Keratinocyte (primary cell): Measurements from ENCODE around the gene RELCH. TPM values are rescaled to one million over a fixed set of nuclear protein-coding genes. Genes with fewer than 3 reads are reported as not detected.

ENCODE experiments used
- DNase-seq: peaks from one replicate; pipeline ENCODE4 v3.0.0-alpha.2; 2011; ENCODE audit warnings: low read depth, missing footprints, low spot score
- FAIRE-seq: peaks from 2 replicates; lab custom pipeline; 2011; peaks lifted over from hg19 to GRCh38; lab: Jason Lieb, UNC
- H2AFZ ChIP-seq: 2 replicates; pipeline ENCODE4 v1.6.0; 2012; ENCODE audit warnings: low read length, control low read depth, inconsistent platforms; ENCODE audit not compliant: control insufficient read depth
- H3K27ac ChIP-seq: 2 replicates; pipeline ENCODE4 v1.5.1; 2011; ENCODE audit warnings: low read length; ENCODE audit not compliant: control insufficient read depth, insufficient read depth
- H3K27me3 ChIP-seq: 3 replicates; pipeline ENCODE4 v1.6.0; 2011; ENCODE audit warnings: low read length; ENCODE audit not compliant: control insufficient read depth, insufficient read depth; ENCODE audit errors: extremely low read depth
- H3K36me3 ChIP-seq, 2 experiments: 2 replicates in 1 of 2; 3 replicates in 1 of 2; pipeline ENCODE4 v1.5.1; 2011; ENCODE audit warnings: low read length in 2 of 2, mild to moderate bottlenecking in 1 of 2; ENCODE audit not compliant: control insufficient read depth in 2 of 2, insufficient read depth in 2 of 2; ENCODE audit errors: extremely low read depth in 1 of 2
- H3K4me1 ChIP-seq: 3 replicates; pipeline ENCODE4 v1.5.1; 2011; ENCODE audit warnings: low read length; ENCODE audit not compliant: control insufficient read depth, insufficient read depth; ENCODE audit errors: extremely low read depth
- H3K4me2 ChIP-seq: 3 replicates; pipeline ENCODE4 v1.6.0; 2011; ENCODE audit warnings: low read depth, low read length; ENCODE audit not compliant: control insufficient read depth, insufficient read depth; ENCODE audit errors: extremely low read depth
- H3K4me3 ChIP-seq, 3 experiments: fragments of 200-600 bp in 1 of 3; sonication (generic) in 1 of 3; 2 replicates in 2 of 3; 3 replicates in 1 of 3; pipeline ENCODE4 v1.5.1; 2011 to 2016; ENCODE audit warnings: low read length in 3 of 3, mild to moderate bottlenecking in 3 of 3, control low read depth in 2 of 3, inconsistent platforms in 1 of 3, low read depth in 1 of 3, mixed read lengths in 1 of 3, mixed run types in 1 of 3, moderate library complexity in 1 of 3; ENCODE audit not compliant: control insufficient read depth in 2 of 3, insufficient read depth in 2 of 3; ENCODE audit errors: extremely low read depth in 1 of 3
- H3K79me2 ChIP-seq: 2 replicates; pipeline ENCODE4 v1.6.0; 2012; ENCODE audit warnings: low read length; ENCODE audit not compliant: control insufficient read depth, insufficient read depth
- H3K9ac ChIP-seq: 3 replicates; pipeline ENCODE4 v1.6.0; 2011; ENCODE audit warnings: low read length; ENCODE audit not compliant: control insufficient read depth, insufficient read depth; ENCODE audit errors: extremely low read depth
- H3K9me1 ChIP-seq: 3 replicates; pipeline ENCODE4 v1.6.0; 2011; ENCODE audit warnings: low read length; ENCODE audit not compliant: control insufficient read depth, insufficient read depth; ENCODE audit errors: extremely low read depth
- H3K9me3 ChIP-seq: 2 replicates; pipeline ENCODE4 v1.5.1; 2012; ENCODE audit warnings: low read depth, low read length; ENCODE audit not compliant: control insufficient read depth
- H4K20me1 ChIP-seq: 3 replicates; pipeline ENCODE4 v1.6.0; 2011; ENCODE audit warnings: low read length; ENCODE audit not compliant: control insufficient read depth, insufficient read depth; ENCODE audit errors: extremely low read depth
- EZH2 ChIP-seq: IDR thresholded peaks from one replicate; pipeline ENCODE4 v1.6.1; 2012; ENCODE audit warnings: inconsistent platforms, mild to moderate bottlenecking, low read length, moderate library complexity
- dilution Hi-C: fragments of 300-500 bp; cut with MboI; formaldehyde crosslinking; loops from one replicate; pipeline ENCODE4 v1.7.0; 2020; ENCODE audit warnings: low sequenced_read_pairs; ENCODE audit not compliant: extremely low pct_ligation_motif_present
- polyA plus RNA-seq, 5 experiments: library from polyadenylated mRNA; depleted of rRNA in 3 of 5; stranded (reverse) in 3 of 5; stranded (forward) in 1 of 5; unstranded in 1 of 5; fragments of >200 nt; gene quantifications; 1 replicate in 1 of 5; 2 replicates in 3 of 5; 3 replicates in 1 of 5; pipeline versions ENCODE4 v1.2.1 to v1.2.3, GENCODE V29; 2011 to 2012; ENCODE audit warnings: missing spikeins in 2 of 5, low read depth in 1 of 5, low replicate concordance in 1 of 5
- TF ChIP-seq, protein P1 (sequence below), 3 experiments: IDR thresholded peaks in 1 of 3; conservative IDR thresholded peaks in 1 of 3; optimal IDR thresholded peaks in 1 of 3; 2 replicates in 2 of 3; 3 replicates in 1 of 3; pipeline versions ENCODE3 to v1.5.1; 2011; ENCODE audit warnings: low read length in 3 of 3, mild to moderate bottlenecking in 3 of 3, moderate library complexity in 2 of 3, control low read depth in 1 of 3, inconsistent platforms in 1 of 3; ENCODE audit not compliant: insufficient read depth in 2 of 3; ENCODE audit errors: extremely low read depth in 1 of 3

The RELCH gene
- polyA plus RNA-seq, 1 donor (not counting 4 experiments of a cell fraction or from before 2014, with no cell fraction given): 21.8 TPM

DNA sequence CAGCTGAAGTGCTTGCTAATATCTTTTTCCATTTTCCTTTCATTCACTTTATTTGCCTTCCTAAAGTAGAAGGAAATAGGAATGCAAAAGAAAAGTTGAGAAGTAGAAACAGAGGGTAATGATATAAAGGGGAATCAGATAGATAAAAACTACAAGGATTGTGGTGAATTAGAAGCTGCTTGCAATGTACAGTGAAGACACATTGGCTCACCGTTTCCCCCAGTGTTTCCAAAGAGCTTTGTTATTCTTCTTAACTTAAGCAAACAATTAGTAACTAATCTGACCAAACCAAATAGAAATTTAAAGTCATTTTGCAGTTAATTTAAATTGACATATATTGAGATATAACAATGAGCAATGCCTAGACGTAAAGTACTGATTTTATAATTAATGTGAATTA lies 63.4 kb downstream of the RELCH start:
- H3K4me3 ChIP-seq: no peak overlapping the region
- no peak for FAIRE-seq

DNA sequence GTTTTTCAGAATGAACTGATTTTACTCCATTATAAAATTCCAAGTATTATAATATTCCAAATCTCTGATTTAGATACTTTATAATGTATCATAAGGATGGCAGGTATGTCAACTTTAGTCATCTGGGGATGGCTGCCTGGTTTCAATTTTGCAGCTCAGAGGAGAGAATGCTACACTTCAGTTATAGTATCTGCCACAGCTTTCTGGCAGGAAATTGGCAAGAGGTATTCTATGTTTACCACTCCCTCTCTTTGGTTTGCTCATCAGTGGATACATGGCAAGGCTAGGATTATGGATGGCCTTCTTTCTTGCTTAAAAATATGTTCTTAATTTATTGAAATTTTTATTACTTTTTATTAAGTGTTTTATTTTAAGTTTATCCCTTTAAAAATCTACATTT lies 71.0 kb downstream of the RELCH start:
- Histone ChIP-seq H3K4me3 (no peak overlapping the region), H3K9ac (no peak overlapping the region), H3K27ac (no peak overlapping the region), H3K27me3 (no peaks in the 10 kb centered on the region), H4K20me1 (no peaks in the 10 kb centered on the region), H3K36me3 (peaks cover 4 to 13% of the 10 kb centered on the region in 2 experiments), H3K4me1 (no peaks in the 10 kb centered on the region), H3K4me2 (no peak overlapping the region), H3K9me1 (no peaks in the 10 kb centered on the region), H3K79me2 (no peaks in the 10 kb centered on the region), H2AFZ (no peak overlapping the region), H3K9me3 (no peaks in the 10 kb centered on the region)
- dilution Hi-C loops: no loop called here
- no peak for FAIRE-seq
- TF ChIP-seq EZH2: no peak
- DNase-seq: no peak

More for the DNA sequence above, 63.4 kb downstream of the RELCH start:
- H3K4me1 ChIP-seq: no peaks in the 10 kb centered on the region
- DNase-seq: no peak
- no peak overlapping the region for H3K27ac ChIP-seq
- no peaks in the 10 kb centered on the region for H3K79me2 ChIP-seq
- no peak for TF ChIP-seq EZH2
- TF ChIP-seq, protein P1, sequence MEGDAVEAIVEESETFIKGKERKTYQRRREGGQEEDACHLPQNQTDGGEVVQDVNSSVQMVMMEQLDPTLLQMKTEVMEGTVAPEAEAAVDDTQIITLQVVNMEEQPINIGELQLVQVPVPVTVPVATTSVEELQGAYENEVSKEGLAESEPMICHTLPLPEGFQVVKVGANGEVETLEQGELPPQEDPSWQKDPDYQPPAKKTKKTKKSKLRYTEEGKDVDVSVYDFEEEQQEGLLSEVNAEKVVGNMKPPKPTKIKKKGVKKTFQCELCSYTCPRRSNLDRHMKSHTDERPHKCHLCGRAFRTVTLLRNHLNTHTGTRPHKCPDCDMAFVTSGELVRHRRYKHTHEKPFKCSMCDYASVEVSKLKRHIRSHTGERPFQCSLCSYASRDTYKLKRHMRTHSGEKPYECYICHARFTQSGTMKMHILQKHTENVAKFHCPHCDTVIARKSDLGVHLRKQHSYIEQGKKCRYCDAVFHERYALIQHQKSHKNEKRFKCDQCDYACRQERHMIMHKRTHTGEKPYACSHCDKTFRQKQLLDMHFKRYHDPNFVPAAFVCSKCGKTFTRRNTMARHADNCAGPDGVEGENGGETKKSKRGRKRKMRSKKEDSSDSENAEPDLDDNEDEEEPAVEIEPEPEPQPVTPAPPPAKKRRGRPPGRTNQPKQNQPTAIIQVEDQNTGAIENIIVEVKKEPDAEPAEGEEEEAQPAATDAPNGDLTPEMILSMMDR (optimal IDR thresholded peaks at IDR 0.05 in 1 of 3, IDR thresholded peaks at IDR 0.05 in 1 of 3, conservative IDR thresholded peaks at IDR 0.05 in 1 of 3; ENCODE audit: extremely low read depth in 1 of 3, insufficient read depth in 2 of 3, low read length in 3 of 3): no peak
- no peaks in the 10 kb centered on the region for H4K20me1 ChIP-seq
- no peaks in the 10 kb centered on the region for H3K27me3 ChIP-seq
- dilution Hi-C loops: no loop called here
- no peak overlapping the region for H2AFZ ChIP-seq
- no peaks in the 10 kb centered on the region for H3K9me1 ChIP-seq
- no peak overlapping the region for H3K9ac ChIP-seq
- peaks cover 0 to under 1% of the 10 kb centered on the region in 2 experiments for H3K36me3 ChIP-seq
- no peaks in the 10 kb centered on the region for H3K9me3 ChIP-seq
- H3K4me2 ChIP-seq: no peak overlapping the region

GRCh38 chr18:62258616-62259015 lies 71.6 kb downstream of the RELCH start:
- Histone ChIP-seq H2AFZ (no peak overlapping the region), H3K36me3 (peaks cover 4 to 13% of the 10 kb centered on the region in 2 experiments), H3K9me1 (no peaks in the 10 kb centered on the region), H3K27ac (no peak overlapping the region), H3K27me3 (no peaks in the 10 kb centered on the region), H3K4me1 (no peaks in the 10 kb centered on the region), H3K9ac (no peak overlapping the region), H4K20me1 (no peaks in the 10 kb centered on the region), H3K4me2 (no peak overlapping the region), H3K9me3 (no peaks in the 10 kb centered on the region), H3K4me3 (no peak overlapping the region), H3K79me2 (no peaks in the 10 kb centered on the region)
- DNase-seq (no peak), FAIRE-seq (no peak)
- dilution Hi-C loops: no loop called here
- no peak for TF ChIP-seq EZH2
- TF ChIP-seq, protein P1 (optimal IDR thresholded peaks at IDR 0.05 in 1 of 3, IDR thresholded peaks at IDR 0.05 in 1 of 3, conservative IDR thresholded peaks at IDR 0.05 in 1 of 3; ENCODE audit: extremely low read depth in 1 of 3, insufficient read depth in 2 of 3, low read length in 3 of 3): no peak
